Medulla oblongata (tissue), 1 donor: Measurements from ENCODE around the gene AMBRA1.

Source experiments
- DNase-seq: peaks from one replicate; pipeline ENCODE4 v3.0.0-alpha.2; 2015; ENCODE audit errors: extremely low spot score

The AMBRA1 gene, protein sequence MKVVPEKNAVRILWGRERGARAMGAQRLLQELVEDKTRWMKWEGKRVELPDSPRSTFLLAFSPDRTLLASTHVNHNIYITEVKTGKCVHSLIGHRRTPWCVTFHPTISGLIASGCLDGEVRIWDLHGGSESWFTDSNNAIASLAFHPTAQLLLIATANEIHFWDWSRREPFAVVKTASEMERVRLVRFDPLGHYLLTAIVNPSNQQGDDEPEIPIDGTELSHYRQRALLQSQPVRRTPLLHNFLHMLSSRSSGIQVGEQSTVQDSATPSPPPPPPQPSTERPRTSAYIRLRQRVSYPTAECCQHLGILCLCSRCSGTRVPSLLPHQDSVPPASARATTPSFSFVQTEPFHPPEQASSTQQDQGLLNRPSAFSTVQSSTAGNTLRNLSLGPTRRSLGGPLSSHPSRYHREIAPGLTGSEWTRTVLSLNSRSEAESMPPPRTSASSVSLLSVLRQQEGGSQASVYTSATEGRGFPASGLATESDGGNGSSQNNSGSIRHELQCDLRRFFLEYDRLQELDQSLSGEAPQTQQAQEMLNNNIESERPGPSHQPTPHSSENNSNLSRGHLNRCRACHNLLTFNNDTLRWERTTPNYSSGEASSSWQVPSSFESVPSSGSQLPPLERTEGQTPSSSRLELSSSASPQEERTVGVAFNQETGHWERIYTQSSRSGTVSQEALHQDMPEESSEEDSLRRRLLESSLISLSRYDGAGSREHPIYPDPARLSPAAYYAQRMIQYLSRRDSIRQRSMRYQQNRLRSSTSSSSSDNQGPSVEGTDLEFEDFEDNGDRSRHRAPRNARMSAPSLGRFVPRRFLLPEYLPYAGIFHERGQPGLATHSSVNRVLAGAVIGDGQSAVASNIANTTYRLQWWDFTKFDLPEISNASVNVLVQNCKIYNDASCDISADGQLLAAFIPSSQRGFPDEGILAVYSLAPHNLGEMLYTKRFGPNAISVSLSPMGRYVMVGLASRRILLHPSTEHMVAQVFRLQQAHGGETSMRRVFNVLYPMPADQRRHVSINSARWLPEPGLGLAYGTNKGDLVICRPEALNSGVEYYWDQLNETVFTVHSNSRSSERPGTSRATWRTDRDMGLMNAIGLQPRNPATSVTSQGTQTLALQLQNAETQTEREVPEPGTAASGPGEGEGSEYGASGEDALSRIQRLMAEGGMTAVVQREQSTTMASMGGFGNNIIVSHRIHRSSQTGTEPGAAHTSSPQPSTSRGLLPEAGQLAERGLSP (N-terminal part only)

GRCh38 chr11:46593550-46594373 is at the start of gene AMBRA1:
TSS of gene AMBRA1 (minus strand) at chr11:46594023. CDS start at chr11:46548380, 45,643 bp downstream.
- peak; percentile 96 for DNase-seq

DNA sequence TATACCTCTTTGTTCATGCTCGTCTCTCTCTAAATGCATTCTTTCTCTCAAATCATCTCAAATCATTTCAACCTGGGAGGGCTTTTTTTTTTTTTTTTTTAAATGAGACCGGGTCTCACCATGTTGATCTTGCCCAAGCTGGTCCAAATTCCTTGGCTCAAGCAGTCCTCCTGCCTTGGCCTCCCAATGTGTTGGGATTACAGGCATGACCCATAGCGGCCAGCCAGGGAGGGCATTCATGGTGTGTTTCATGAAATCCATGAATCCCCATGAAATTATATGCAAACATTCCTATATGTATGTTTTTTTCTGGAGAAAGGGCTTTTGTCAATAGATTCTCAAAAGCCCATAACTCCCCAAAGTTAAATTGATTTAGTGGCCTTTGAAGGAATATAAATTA is 49.7 kb upstream of the AMBRA1 start:
- DNase-seq = no peak

- no peak for DNase-seq
These were observed 49.0 kb upstream of the AMBRA1 start for GRCh38 chr11:46642627-46643335.

DNA sequence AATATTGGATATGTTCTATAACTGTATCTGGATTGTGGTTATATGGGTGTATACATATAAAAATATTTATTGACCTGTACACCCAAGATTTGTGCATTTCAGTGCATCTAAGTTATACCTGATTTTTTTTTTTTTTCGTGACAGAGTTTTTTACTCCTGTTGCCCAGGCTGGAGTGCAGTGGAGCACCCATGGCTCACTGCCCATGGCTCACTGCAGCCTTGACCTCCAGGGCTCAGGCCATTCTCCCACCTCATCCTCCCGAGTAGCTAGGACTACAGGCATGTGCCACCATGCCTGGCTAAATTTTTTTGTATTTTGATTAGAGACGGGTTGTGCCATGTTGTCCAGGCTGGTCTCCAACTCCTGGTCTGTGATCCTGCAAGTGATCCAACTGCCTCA is 47.8 kb upstream of the AMBRA1 start:
- DNase-seq = no peak

- DNase-seq = no peak
These were observed 46.4 kb upstream of the AMBRA1 start for GRCh38 chr11:46640036-46640788.

DNA sequence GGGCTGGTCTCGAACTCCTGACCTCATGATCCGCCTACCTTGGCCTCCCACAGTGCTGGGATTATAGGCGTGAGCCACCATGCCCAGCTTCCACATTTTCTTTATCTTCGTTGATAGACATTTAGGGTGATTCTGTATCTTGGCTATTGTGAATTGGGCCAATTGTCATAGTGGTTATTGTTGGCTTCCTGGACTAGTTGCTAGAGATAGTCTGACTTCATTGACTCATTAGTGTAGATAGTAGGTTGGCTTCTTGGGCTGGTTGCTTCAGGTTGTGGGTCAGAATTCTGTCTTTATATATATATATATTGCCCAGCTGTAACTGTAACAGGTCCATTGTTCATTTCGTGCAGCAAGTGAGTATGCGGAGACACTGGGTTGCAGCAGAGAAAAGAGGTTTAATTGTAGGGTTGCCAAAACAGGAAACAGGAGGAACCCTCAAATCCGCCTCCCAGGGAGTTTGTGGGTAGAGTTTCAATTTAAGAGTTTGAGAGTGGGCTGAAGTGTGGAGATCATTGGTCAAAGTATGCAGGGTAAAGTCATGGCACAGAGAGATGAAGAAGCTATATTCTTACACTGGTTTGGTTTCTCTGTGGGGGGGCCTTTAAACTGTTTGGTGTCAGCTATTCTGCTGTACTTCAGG is 45.5 kb upstream of the AMBRA1 start:
- no peak for DNase-seq

- peak; percentile 74 for DNase-seq
These were observed 43.7 kb upstream of the AMBRA1 start for GRCh38 chr11:46637546-46637945.

DNA sequence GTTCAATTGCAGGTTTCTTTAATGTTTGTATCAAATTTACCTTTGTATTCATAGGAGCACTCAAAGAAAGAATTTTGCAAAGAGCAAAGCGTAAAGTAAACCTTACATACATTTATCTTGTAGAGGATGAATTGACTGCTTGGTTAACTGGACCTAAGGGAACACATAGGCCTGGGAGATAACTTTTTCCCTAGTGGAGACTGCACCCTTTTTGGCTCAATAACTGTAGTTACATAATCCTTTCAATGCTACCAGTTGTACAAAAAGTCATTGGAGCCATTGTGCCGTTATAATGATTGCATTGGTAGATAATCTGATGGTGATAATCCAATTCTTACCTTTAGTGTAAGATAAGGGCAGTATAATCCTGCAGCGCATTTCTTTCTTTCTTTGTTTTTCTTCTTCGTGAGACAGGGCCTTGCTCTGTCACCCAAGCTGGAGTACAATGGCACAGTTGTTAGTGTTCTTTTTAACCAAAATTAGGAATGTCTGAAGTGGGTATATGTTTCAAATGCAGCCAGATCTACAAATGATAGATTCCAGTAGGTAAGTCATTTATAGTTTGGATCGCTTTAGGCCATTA is 41.8 kb upstream of the AMBRA1 start:
- DNase-seq = peak; percentile 32

DNA sequence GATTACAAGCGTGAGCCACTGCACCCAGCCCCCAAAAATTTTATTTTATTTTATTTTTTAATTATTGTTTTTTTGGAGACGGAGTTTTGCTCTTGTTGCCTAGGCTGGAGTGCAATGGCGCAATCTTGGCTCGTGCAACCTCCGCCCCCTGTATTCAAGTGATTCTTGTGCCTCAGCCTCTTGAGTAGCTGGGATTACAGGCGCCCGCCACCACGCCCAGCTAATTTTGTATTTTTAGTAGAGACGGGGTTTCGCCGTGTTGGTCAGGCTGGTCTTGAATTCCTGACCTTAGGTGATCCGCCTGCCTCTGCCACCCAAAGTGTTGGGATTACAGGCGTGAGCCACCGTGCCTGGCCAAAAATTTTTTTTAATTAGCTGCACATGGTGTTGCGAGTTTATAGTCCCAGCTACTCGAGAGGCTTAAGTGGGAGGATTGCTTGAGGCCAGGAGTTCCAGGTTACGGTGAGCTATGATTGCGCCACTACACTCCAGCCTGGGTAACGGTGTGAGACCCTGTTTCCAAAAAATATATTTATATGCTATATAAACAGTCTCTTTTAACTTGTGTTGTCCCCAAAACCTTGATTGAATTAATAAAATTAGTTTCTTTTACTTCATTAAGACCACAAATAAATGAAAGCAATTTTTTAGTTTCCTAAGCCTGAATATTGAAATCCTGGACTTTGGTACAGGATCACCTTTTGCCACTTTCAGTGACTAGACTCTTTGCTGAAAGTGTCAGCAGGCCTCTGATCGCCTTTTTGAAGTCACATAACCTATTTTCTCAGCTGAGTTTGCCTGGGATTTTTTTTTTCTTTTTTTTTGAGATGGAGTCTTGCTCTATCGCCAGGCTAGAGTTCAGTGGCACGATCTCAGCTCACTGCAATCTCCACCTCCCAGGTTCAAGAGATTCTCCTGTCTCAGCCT is 39.7 kb upstream of the AMBRA1 start:
- DNase-seq = no peak

DNA sequence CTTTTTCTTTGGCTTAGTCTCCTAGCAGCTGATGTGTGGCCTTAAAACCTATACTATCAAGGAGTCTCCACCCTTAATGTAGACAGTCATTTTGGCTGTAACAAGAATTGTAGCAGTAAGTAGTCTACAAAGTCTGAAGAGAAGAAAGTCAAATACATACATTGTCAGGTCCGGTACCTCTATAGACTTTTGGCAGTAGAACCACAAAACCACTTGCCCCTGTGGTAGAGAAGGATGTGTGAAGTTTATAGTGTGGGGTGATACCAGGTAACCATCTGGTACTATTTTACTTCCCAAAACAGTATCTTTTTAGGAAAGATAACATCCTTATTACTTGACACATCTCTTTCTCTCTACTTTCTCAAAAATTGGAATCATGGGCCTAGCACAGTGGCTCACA is 38.7 kb upstream of the AMBRA1 start:
- DNase-seq = no peak

DNA sequence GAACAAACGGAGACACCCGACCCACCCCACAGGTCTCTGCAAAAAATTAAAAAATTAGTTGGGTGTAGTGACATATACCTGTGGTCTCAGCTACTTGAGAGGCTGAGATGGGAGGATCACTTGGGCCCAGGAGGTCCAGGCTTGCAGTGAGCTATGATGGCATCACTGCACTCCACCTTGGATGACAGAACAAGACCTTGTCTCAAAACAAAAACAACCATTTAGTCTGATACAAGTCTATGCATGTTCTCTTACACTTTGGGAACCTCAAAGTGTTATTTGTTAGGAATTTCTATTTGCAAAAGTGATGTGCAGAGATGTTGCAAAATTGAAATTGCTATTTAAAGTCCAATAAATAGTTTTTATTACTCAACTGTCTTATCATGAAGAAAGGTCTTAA is 37.9 kb upstream of the AMBRA1 start:
- no peak for DNase-seq

GRCh38 chr11:46630237-46630636 is 36.4 kb upstream of the AMBRA1 start:
- no peak for DNase-seq

GRCh38 chr11:46628961-46629360 is 35.1 kb upstream of the AMBRA1 start:
- DNase-seq = no peak

GRCh38 chr11:46625406-46625805 is 31.6 kb upstream of the AMBRA1 start:
- DNase-seq = no peak

DNA sequence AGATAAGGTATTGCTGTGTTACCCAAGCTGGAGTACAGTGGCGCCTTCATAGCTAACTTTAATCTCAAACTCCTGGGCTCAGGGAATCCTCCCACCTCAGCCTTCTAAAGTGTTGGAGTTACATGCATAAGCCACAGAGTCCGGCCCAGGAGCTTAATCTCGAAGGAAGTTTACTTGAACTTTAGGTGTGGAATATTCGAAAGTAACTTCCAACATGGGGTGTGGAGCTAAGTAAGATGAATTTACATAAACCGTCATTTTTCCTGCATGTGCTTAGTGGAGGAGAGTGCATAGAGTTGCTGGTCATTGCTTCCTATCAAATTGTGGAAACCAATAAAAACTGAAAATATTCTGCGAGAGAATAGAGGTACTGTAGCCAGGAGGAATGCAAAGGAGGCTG is 25.0 kb upstream of the AMBRA1 start:
- DNase-seq = no peak

GRCh38 chr11:46617972-46618314 is 24.1 kb upstream of the AMBRA1 start:
- DNase-seq = no peak

DNA sequence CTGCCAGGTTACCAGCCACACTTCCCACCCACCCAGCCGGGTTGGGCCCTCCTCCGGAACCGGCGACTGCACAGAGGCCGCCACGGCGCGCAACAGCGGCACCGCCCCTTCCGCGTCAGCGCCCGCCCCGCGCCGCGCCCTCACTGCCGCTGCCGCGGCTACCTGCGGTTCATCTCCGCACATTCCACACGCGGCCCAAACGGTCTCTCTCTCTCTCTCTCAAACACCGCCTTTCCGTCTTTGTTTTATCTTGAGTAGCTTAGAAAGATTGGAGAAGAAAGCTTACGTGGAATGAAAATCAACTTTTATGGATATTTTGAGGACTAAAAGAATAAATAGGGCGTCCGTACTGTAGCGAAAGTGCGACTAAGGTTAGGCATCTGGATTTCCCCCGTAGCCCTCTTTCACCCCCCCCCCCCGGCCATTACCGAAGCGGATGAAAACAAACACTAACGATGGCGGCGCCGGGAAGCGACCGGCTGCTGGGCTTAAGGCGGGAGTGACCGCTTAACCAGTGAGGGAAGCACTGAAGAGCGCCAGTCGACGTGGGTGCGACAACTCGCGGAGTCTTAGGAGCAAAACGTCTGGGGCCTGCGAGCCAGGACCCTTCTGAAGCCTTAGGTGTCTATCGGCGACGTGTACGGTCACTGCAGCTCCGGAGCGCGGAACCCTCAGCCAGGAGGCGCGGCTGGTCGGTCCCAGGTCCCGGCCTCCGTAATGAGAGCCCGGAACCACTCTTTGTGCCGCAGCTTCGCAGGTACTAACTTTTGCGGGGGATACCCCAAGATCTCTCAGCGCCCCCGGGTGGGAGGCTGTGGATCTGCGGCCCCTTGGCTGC is 23.5 kb upstream of the AMBRA1 start, which contains the start of the genes ATG13 and HARBI1:
Gene ATG13 (plus strand): TSS at position 420 of the 838 bp plus-strand sequence. CDS start 26,739 bp downstream, outside the sequence.
Gene HARBI1 (minus strand): TSS at position 94 of the 838 bp plus-strand sequence. CDS start 990 bp downstream, outside the sequence.
- peak; percentile 89 for DNase-seq
